Upper lobe of left lung (tissue), 4 donors: Measurements from ENCODE around the gene CHMP2A.

Experiments used
- EP300 ChIP-seq, 4 donors: sonication (generic); formaldehyde crosslinking; IDR thresholded peaks; one replicate each; pipeline ENCODE4 v1.5.1; 2017; ENCODE audit warnings: antibody characterized with exemption in 4 of 4, control low read depth in 2 of 4
- POLR2A ChIP-seq, 4 donors: fragments of 450-650 bp; IDR thresholded peaks; one replicate each; pipeline ENCODE4 v1.5.1; 2016 to 2017; ENCODE audit warnings: antibody characterized with exemption in 4 of 4, mild to moderate bottlenecking in 2 of 4
- TF ChIP-seq, protein P1 (sequence below), 6 experiments: fragments of 450-650 bp in 4 of 6; fragments of 200-600 bp in 2 of 6; sonication (generic) in 2 of 6; IDR thresholded peaks; one replicate each; pipeline ENCODE4 v1.5.1; 2016 to 2019; ENCODE audit warnings: antibody characterized with exemption in 6 of 6

DNA sequence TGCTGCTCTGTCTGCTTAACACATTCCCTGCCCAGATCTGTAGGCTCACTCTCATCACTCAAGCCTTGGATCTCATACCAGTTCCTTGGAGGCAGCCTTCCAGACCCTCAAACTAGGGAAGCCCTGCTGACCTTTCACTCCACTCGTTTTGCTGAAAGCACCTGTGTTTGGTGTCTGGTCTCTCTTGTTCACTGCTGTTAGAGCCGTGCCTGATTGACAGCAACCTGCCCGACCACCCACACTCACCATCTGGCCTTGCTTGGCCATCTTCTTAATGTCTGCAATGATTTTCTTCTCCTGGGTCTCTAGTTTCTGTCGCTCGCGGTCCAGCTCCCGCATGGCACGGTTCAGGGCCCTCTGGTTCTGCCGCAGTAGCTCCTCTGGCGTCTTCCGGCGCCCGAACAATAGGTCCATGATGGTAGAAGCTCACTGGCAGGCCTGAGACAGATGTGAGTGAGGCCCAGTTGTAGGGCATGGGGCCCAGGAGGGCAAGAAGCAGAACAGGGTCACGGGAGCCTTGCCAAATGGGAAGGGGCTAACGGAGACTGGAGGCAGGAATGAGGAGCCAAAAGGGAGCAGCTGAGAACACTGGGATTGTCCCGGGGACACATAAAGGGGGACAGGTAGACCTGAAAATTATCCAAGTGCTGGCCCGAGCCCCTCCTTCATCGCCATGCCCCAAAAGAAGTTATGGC lies 959 bp downstream of the CHMP2A start:
- no peak for TF ChIP-seq POLR2A (IDR thresholded peaks at IDR 0.05)
- TF ChIP-seq, protein P1, sequence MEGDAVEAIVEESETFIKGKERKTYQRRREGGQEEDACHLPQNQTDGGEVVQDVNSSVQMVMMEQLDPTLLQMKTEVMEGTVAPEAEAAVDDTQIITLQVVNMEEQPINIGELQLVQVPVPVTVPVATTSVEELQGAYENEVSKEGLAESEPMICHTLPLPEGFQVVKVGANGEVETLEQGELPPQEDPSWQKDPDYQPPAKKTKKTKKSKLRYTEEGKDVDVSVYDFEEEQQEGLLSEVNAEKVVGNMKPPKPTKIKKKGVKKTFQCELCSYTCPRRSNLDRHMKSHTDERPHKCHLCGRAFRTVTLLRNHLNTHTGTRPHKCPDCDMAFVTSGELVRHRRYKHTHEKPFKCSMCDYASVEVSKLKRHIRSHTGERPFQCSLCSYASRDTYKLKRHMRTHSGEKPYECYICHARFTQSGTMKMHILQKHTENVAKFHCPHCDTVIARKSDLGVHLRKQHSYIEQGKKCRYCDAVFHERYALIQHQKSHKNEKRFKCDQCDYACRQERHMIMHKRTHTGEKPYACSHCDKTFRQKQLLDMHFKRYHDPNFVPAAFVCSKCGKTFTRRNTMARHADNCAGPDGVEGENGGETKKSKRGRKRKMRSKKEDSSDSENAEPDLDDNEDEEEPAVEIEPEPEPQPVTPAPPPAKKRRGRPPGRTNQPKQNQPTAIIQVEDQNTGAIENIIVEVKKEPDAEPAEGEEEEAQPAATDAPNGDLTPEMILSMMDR (IDR thresholded peaks at IDR 0.05): no peak
- no peak for TF ChIP-seq EP300 (IDR thresholded peaks at IDR 0.05)
